GM15510 (cell line): Measurements from ENCODE around the gene SH3RF3.

Source experiments
- POLR2A ChIP-seq: IDR thresholded peaks from 3 replicates; pipeline ENCODE4 v1.6.1; 2011; ENCODE audit warnings: borderline replicate concordance; ENCODE audit not compliant: insufficient read length; ENCODE audit errors: extremely low read depth

SH3RF3 gene

DNA sequence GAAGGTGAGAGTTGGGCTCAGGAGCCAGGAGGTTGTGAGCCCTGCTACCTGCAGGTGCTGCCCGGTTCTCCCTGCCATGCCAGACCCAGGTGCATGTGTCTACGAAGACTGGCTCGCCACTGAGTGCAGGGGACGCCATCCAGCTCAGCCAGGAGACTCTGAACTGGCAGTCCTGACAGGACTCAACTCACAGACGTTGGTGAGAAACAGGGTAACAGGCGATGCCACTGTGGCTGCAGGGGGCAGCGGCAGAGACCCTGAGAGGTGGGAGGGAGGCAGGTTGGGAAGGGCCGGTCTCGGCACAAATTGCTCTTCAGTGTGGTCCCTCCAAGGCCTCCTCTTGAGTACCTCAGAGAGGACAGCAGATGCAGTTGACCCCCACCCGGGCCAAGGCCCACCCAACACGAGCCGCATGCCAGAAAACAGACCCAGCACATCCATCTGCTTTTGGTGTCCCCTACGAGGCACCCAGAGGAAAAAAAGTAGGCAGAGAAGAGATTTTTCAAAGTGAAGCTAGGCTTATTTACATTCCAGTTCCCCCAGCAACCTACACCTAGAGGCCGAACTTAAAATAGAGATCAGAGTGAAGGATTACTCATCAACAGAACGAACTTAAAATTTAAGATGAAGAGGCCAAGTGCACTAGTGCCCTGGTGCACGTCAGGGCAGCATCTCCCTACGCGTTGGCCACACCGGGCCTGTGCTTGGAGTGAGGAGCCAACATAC, 300.0 kb downstream of the SH3RF3 start:
- TF ChIP-seq POLR2A: no peak

DNA sequence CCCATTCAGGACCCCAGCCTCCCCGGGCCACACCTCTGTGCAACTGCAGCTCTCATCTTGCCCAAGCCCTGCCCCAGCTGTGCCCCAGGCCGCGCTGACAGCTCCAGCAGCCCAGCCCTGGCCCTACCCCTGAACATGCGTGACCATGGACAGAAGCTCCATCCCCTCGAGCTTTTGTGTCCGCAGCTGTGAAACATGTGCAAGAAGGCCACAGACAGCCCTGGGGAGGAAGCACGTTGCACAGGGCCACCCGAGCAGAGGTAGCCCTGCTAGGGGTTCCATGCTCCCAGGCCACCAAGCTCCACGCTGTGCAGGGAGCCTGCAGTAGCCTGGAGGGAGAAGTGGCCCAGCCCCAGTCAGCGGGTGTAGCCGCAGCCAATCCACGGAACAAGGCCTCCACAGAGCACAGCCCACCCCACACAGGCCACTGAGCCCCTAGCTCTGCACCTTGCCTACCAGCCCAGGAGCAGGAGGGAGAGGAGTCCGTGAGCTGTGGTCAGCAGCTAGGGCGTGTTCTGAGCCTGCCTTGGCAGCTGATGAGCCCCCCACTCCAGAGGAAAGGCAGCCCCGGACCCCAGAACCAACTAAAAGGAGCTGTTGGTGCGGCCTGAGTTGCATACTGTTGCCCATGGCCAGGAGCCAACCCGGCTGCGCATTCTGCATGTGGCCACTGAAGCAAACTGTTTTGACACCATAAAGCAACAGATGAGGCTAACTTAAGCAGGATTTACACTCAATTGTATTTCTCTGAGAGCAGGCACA, 300.7 kb downstream of the SH3RF3 start:
- no peak for TF ChIP-seq POLR2A

DNA sequence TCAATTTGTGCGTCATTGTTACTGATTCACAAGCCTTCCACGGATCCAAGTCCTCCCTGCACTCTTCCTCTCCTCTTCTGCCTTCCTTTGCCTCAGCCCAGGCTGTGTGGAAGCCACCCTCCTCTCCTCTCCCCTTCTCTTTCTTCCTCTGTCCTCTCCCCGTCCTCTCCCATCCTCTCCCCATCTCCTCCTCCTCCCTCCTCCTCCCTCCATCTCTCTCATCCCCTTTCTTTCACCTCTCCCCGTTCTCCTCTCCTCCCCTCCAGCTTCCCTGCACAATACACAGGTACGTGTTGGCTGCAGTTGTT, 301.3 kb downstream of the SH3RF3 start:
- TF ChIP-seq POLR2A: no peak

DNA sequence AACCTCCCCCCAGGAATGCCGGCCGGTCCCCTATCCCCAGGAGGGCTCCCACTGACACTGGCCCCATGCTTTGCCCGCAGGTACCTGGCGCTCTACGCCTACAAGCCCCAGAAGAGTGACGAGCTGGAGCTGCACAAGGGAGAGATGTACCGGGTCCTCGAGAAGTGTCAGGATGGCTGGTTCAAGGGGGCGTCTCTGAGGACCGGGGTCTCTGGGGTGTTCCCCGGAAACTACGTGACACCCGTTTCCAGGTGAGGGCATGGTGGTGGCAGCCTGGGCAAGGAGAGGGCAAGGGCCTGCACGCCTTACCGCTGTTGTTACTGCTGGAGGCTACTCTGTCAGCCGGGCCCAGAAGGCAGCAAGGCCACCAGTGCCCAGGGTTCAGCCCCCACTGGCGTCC, 303.4 kb downstream of the SH3RF3 start:
- TF ChIP-seq POLR2A: no peak

DNA sequence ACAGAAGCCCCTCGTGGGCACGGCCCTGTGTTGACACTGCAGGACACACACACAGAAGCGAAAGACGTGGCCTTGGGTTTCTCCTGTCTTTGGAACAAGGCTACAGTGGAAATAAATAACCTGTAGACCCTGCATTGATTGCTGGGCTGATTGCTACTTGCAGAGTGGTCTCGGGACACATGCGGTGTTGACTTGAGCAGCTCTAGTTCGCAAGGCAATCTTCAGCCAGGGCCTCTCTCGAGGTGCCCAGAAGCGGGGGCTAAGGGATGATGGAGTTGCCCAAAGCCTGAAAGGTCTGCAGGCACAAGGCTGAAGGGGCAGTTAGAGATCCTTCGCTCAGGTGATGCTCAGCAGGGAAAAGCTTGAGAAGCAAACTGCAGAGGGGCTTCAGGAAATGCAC, 304.5 kb downstream of the SH3RF3 start:
- no peak for TF ChIP-seq POLR2A

DNA sequence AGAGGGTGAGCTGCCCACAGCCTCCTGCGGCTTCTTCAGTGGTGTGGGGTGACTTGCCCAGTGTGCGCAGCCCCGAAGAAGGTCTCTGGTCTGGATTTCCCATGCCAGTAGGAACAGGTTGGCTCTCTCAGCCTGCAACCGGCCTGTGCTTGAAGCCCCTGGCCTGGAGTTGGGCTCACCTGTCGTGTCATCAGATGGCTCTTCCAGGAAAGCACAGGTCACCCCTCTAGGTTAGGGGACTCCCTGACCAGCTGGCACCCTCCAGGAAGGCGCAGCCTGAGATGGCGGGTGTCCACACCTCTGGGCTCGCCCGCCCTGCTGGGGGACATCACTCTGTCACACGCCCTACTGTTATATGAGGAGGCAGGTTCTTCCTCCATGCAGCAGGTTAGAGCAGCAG, 304.9 kb downstream of the SH3RF3 start:
- TF ChIP-seq POLR2A: no peak

DNA sequence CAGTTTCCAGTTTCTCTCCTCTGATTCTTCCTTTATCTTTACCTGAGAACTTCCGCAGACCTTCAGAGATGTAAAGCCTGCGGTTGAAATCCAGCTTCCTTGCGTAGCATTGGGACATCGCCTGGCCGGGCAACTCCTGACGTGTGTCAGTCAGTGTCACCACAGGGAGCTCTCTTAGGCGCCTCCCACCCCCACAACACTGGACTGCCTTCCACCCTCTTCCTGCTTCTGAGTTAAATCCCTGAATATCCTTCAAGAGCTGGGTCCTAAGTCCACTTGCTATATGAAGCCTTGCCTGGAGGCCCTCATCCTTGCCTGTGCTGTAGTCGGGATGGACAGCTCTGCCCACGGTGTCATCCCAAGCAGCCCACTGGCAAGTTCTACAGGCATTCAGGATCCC, 305.3 kb downstream of the SH3RF3 start:
- TF ChIP-seq POLR2A: no peak

DNA sequence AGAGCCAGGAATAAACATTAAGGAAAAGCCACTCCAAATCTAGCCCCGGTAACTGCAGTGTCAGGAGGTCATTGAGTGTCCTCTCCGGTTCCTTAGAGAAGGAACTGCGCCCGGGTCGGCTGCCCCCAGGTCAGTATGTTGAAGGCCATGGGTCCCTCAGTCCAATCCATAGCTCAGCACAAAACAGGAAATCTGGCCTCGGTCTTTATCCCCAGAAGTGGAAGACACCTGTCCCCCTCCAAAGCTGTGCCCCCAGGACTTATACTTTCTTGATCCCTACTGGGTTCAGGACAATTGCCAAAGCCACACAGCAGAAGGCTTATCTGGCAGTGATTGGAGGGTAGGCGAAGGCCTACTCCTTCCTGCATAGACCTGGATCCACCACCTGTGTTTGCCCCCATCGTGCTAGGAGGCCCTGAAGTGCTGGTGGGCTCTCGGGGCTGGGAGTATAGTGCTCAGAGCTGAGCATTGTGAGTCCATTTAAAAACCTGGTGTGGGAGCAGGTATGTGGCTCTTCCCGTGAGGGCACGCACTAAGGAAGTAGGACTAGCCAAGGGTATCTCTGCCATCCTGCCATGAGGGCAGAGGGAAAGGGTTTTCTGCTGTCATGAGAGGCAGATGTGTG, 306.2 kb downstream of the SH3RF3 start:
- TF ChIP-seq POLR2A: no peak

DNA sequence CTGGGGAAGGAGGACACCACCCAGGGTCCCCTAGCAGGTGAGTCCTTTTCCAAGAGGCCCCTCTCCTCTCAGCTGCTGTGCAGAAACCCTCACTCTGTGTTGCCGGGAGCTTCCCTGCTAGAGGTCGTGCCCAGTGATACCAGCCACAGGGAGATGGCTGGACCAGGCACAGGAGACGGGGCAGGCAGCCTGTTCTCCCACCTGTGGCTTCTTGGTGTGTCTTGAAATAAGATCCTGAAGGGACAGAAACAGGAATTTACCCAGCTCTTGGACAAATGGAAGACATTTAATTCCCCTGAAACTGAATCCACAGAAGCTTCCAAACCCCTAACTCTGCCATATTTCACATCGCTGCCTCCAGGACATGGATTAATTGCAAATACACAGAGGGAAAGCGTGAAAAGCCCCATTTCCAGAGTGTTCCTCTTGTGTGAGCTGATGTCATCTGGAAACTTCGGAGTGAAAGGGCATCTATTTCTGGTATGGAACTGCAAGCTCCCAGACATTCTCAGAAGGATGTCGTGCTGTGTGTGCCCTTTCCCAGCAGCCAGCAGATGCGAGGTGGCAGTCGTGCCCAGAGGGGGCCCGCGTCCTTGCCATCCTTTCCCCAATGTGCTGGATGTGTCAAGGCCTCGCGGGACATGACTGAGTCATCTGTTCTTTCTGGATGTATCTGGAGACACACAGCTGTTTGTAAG, 307.0 kb downstream of the SH3RF3 start:
- no peak for TF ChIP-seq POLR2A

DNA sequence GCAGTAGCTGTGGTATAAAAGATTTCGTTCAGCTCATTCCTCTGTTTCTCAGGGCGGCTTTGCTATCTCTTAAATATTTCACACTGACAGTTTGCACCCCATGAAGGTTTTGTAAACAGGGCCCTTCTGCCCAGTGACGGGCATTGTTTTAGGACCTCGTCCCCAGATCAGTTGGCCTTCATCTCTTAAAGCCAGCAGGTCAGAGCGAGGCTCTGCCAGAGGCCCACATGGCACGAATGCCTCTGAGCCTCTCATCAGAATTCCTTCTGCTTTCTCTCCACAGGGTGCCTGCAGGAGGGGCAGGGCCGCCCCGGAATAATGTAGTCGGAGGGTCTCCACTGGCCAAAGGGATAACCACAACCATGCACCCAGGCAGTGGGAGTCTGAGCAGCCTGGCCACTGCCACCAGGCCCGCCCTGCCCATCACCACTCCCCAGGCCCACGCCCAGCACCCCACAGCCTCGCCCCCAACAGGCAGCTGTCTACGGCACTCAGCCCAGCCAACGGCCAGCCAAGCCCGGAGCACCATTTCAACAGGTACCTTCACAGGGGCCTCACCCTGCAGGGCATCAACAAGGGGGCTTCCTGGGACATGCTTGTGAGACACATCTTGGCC, 307.7 kb downstream of the SH3RF3 start:
- TF ChIP-seq POLR2A: no peak

DNA sequence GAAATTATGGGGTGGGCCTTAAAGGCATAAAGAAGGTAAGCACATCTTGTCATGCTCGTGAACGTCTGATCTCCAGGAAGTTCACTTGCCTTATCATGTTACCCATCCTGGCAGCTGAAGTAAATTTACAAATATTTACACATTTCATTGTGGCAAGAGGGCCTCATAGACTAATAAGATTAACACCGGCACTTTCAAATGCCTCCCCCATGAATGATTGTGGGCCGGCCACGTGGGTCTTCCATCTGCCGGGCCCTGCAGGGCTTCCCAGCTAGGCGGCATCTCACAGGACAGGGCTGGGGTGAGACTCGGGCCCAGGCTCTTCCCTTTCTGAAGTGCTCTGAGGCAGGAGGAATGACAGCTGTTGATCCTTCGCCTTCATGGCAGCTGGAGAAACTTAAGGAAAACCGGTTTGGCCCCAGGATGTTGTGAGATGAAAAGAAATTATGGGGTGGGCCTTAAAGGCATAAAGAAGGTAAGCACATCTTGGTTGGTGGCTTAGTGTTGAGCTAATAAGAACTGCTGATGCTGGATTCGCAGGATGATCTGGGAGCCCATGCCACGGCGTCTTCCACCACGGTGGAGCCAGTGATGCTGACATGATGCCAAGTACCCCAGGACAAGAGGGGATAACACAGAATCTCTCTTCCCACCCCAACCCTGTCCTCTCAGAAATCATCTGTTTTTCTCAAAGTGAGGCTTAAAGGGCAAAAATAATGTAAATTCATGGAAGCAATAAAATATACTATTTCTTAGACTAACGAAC, 308.5 kb downstream of the SH3RF3 start:
- TF ChIP-seq POLR2A: no peak

DNA sequence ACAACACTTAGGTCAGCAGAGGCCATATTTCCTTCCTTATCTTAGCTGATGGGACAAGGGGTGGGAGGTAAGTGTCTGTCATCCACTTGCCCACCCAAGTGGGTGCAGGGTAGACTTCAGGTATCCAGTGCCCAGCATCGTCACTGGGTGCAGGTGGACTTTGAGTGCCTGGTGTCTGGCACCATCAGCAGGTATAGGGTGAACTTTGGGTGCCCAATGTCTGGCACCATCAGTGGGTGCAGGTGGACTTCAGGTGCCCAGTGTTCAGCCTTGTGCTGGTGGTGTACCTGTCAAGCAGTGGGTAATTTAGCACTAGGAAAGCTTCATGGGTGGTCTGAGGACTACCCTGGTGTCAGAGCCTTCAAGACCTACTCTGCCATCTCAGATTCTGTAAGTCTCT, 309.1 kb downstream of the SH3RF3 start:
- no peak for TF ChIP-seq POLR2A

DNA sequence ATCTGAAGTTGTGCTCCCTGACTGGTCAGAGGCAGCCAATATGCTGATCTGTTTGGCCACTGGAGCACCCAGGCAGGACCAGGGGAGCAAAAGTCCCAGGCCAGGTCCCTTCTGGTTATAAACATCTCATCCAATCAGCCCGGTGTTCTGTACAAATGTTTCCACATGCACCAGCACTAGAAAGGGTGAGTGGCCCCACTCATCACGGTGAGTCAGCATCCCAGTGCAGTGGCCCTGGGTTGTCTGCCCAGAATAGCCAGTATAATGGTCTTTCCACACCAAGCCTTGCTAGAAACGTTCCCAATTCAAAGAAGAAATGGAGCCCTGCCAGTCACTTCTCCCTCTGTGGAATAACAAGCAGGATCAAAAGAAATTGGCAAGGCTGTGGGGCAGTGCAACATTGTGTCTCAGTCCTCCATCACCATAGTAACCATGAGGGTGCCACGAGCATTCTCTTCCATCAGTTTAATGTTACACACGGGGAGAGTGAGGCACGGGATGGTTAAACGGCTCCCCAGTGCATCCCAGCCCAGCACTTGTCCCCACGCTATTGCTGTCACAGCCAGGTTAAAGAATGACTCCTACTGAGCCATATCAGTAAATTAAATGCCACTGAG, 309.9 kb downstream of the SH3RF3 start:
- no peak for TF ChIP-seq POLR2A

DNA sequence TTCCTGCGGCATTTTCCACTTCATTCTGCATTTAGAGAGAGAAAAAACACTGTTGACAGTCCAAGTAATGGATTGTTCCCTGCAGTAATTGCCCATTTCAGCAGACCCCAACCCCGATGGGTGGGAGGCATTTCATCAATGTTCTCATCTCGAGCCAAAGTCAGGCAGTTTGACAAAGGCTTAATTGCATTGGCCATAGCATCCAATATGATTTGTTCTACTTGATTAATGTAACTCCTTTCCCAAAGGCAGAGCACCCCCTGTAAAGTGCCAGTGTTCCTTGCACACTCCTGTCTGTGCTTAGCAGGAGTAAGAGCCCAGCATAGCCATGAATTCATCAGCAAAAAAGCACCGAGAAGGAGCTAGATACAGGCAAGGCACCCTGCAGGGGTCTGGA, 310.4 kb downstream of the SH3RF3 start:
- TF ChIP-seq POLR2A: no peak
